ENCODE results near the gene LDLRAD4. TPM values are rescaled to one million over a fixed set of nuclear protein-coding genes. Genes with fewer than 3 reads are reported as not detected.

LDLRAD4 gene
- total RNA-seq, 4 donors from 2014 or later: 23.9 to 38.3 (median 27.0) TPM

DNA sequence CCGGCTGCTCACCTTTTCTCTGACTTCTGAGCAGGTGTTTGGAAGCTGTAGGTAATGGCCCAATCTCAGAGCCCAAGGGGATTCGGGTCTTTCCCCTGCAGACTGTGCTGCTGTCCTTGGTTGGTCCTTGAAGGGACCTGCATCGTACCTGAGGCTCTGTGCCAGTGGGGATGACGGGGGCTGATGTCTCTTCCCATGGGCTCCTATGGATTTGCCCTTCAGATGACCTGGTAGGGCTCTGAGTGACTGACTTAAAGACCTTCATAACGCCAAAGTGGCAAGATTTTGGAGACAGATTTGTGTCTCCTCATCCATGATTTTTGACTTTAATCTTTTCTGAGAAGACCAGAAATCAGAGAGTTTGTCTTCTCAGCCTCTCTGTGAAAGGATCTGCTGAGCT lies 341.7 kb downstream of the LDLRAD4 start:
- no peak for TF ChIP-seq CTCF (IDR thresholded peaks at IDR 0.05)
- DNase-seq (ENCODE audit: low spot score) (no peak), ATAC-seq (ENCODE audit: low FRiP score) (no peak)

GRCh38 chr18:13562494-13563029 lies 344.0 kb downstream of the LDLRAD4 start:
- DNase-seq (ENCODE audit: low spot score) (no peak), ATAC-seq (ENCODE audit: low FRiP score) (no peak)
- no peak for TF ChIP-seq CTCF (IDR thresholded peaks at IDR 0.05)

GRCh38 chr18:13563390-13563805 lies 344.8 kb downstream of the LDLRAD4 start:
- DNase-seq (ENCODE audit: low spot score) (no peak), ATAC-seq (ENCODE audit: low FRiP score) (no peak)
- TF ChIP-seq CTCF (IDR thresholded peaks at IDR 0.05): no peak

DNA sequence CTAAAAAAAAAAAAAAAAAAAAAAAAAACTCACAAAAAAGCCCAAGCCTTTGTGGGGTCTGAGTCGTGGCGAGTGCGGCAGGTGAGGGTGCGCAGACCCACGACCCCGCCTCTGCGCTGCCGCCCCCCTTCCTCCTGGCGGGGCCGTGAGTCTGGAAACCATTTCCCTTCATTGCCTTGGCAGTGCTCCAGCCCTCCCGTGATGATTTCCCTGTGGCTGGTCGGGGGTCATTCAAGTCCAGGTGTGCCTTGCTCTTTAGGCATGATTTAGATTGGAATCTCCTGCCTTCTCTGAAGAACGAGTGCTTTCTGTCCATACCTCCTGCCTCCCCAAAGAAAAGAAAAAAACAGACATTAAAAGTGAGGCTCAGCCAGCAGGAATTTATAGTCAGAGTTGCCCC lies 346.0 kb downstream of the LDLRAD4 start:
- no peak for TF ChIP-seq CTCF (IDR thresholded peaks at IDR 0.05)
- DNase-seq (ENCODE audit: low spot score): no peak

GRCh38 chr18:13565228-13565627 lies 346.7 kb downstream of the LDLRAD4 start:
- DNase-seq (ENCODE audit: low spot score) (no peak), ATAC-seq (ENCODE audit: low FRiP score) (no peak)

More for the DNA sequence above, 346.0 kb downstream of the LDLRAD4 start:
- no peak for ATAC-seq (ENCODE audit: low FRiP score)

DNA sequence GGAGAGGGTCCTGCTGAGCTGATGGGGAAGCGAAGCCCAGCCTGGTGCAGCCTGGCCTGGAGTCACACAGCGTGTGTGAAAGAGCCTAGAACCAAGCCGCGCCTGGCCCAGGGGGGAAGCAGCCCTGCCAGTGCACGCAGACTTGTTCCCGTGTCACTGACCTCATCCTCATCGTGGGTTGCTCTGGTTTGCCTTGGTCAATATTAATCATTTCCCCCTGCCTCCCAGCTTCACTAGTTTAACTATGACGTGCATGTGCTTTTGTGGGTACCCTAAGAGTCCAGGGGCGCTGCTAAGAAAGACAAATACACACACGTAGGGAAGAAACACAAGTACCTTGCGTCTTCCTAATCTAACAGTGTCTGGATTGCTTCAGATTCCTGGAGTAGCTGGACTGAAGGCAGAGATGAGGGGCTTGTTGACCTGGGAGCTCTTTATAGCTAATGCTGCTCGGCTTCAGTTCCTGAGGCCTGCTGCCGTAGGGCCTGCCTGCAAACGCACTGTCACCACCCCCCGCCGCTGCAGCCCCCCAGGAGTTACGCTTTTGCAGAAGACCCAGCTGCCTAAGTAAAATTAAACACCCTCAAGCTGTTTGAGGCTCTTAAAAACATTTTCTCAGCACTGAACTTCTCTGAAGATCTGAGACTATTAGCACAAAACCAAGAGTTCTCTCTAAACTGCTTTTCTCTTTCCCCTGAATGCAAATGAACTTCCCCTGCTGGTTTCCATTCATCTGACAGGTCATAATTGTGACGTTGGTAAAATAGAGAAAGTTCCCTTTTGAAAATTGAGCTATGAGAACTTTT lies 348.6 kb downstream of the LDLRAD4 start:
- ATAC-seq (ENCODE audit: low FRiP score) (no peak), DNase-seq (ENCODE audit: low spot score) (no peak)
- TF ChIP-seq CTCF (IDR thresholded peaks at IDR 0.05): no peak

More at GRCh38 chr18:13565228-13565627, 346.7 kb downstream of the LDLRAD4 start:
- no peak for TF ChIP-seq CTCF (IDR thresholded peaks at IDR 0.05)
